ENCODE data around the gene TBPL1.
"Not testable (repeated sequence)": the region's sequence is repeated elsewhere in the genome, so short reads cannot be mapped to it uniquely, and the experiment has no call there.

The TBPL1 gene

GRCh38 chr6:133954657-133955576 is 1.9 kb downstream of the TBPL1 start:
- DNase-seq = no peak

- no peak for DNase-seq
Observed at GRCh38 chr6:133955582-133956415, 2.8 kb downstream of the TBPL1 start.

- DNase-seq = peak; percentile 20
Observed at GRCh38 chr6:133956416-133957049, 3.5 kb downstream of the TBPL1 start.

- DNase-seq = no peak
Observed at GRCh38 chr6:133957227-133957626, 4.2 kb downstream of the TBPL1 start.

GRCh38 chr6:133957780-133958242 is 4.8 kb downstream of the TBPL1 start:
- DNase-seq = no peak

- DNase-seq = no peak
Observed at GRCh38 chr6:133958791-133959190, 5.8 kb downstream of the TBPL1 start.

- no peak for DNase-seq
Observed at GRCh38 chr6:133959667-133960368, 6.8 kb downstream of the TBPL1 start.

GRCh38 chr6:133961831-133962230 is 8.8 kb downstream of the TBPL1 start:
- DNase-seq = no peak

- no peak for DNase-seq
Observed at GRCh38 chr6:133964052-133964451, 11.0 kb downstream of the TBPL1 start.

GRCh38 chr6:133964702-133965101 is 11.7 kb downstream of the TBPL1 start:
- DNase-seq = no peak

- no peak for DNase-seq
Observed at GRCh38 chr6:133965817-133966360, 12.9 kb downstream of the TBPL1 start.

GRCh38 chr6:133966654-133967329 is 13.8 kb downstream of the TBPL1 start:
- no peak for DNase-seq

- DNase-seq = no peak
Observed at GRCh38 chr6:133967347-133967746, 14.3 kb downstream of the TBPL1 start.

GRCh38 chr6:133967835-133968234 is 14.8 kb downstream of the TBPL1 start:
- not testable (repeated sequence) for DNase-seq

- no peak for DNase-seq
Observed at GRCh38 chr6:133969285-133969920, 16.4 kb downstream of the TBPL1 start.

GRCh38 chr6:133969921-133970295 is 16.9 kb downstream of the TBPL1 start:
- no peak for DNase-seq

- no peak for DNase-seq
Observed at GRCh38 chr6:133971861-133972260, 18.8 kb downstream of the TBPL1 start.

GRCh38 chr6:133972388-133972787 is 19.4 kb downstream of the TBPL1 start:
- no peak for DNase-seq

GRCh38 chr6:133973109-133973971 is 20.3 kb downstream of the TBPL1 start:
- peak; percentile 52 for DNase-seq
